Skeletal muscle cell (primary cell): ENCODE measurements around the gene MEAF6.
A peak's percentile ranks its signal among the peaks of the same experiment; 100 is the strongest.
"Not testable (repeated sequence)": the region's sequence is repeated elsewhere in the genome, so short reads cannot be mapped to it uniquely, and the experiment has no call there.

Source experiments
- DNase-seq: peaks from one replicate; pipeline ENCODE4 v3.0.0-alpha.2; 2010; ENCODE audit warnings: low read depth
- H3K4me3 ChIP-seq: 2 replicates; pipeline ENCODE4 v1.5.1; 2011; ENCODE audit warnings: low read depth, mild to moderate bottlenecking, control low read depth, low read length, moderate library complexity

Gene MEAF6

DNA sequence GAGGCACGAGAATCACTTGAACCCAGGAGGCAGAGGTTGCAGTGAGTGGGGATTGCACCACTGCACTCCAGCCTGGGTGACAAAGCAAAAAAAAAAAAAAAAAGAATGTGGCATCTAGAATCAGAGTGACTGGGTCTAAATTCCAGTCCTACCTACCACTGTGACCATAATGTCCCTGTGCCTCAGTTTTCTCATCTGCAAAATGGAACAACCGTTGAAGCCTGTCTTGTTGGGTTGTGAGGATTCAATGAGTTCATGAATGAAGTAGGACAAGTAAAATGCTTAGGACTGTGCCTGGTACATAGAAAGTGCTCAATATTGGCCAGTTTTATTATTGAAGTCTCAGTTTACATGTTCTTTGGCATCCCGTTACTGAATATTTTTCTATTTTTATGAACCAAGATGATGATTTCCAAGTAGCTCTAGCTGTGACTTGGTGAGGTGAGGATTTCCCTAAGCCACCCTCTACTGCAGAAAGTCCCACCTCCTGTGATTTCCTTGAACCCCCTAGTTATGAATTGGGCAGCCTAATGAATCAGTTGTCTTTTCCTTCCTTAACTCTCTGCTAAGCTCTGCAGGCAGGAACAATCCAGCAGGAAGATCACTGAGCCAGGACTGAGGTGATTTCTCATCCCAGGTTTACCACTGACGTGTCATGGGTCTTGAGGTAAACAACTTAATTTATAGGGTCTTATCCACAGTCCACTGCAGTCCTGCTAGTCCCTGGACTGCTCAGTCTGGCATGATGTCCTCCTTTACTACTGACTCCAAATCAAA, 18.9 kb upstream of the MEAF6 start:
- DNase-seq = no peak
- H3K4me3 ChIP-seq = no peak overlapping the region

DNA sequence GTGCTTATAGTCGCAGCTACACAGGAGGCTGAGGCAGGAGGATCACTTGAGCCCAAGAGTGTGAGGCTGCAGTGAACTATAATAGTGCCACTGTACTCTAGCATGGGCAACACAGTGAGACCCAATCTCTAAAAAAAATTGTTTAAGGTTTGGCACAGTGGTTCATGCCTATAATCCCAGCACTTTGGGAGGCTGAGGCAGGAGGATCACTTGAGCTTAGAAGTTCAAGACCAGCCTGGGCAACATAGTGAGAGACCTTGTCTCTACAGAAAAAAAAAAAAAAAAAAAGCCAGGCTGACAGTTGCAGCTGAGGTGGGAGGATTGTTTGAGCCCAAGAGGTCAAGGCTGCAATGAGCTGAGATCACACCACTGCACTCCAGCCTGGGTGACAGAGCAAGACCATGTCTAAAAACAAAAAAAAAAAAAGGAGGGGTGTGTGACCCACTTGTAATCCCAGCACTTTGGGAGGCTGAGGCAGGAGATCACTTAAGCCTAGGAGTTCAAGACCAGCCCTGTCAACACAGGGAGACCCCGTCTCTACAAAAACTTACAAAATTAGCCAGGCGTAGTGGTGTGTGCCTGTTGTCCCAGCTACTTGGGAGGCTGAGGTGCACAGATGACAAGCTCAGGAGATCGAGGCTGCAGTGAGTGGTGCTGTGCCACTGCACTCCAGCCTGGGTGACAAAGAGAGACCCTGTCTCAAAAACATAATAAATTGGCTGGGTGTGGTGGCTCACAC, 18.0 kb upstream of the MEAF6 start:
- H3K4me3 ChIP-seq = not testable (repeated sequence)

DNA sequence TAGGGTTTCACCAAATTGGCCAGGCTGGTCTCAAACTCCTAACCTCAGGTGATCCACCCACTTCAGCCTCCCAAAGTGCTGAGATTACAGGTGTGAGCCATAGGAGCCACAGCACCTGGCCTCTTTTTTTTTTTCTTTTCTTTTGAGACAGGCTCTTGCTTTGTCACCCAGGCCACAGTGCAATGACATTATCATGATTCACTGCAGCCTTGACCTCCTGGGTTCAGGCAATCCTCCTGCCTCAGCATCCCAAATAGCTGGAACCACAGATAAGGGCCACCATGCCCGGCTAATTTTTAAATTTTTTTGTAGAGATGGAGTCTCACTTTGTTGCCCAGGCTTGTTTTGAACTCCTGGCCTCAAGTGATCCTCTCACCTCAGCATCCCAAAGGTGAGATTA, 15.3 kb upstream of the MEAF6 start:
- not testable (repeated sequence) for DNase-seq

More for the DNA sequence above, 18.0 kb upstream of the MEAF6 start:
- DNase-seq = not testable (repeated sequence)

DNA sequence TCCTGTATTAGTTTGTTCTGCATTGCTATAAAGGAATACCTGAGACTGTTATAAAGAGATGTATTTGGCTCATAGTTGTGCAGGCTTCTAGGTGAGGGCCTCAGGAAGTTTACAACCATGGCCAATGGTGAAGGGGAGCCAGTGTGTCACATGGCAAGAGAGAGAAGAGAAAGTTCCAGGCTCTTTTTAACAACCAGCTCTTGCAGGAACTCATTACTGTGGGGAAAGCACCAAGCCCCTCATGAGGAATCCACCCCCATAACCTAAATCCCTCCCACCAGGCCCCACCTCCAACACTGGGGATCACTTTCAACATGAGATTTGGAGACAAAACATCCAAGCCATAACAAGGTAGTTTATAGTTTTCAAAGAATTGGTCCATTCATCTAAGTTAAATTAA, 5.0 kb upstream of the MEAF6 start:
- DNase-seq = no peak
- no peak overlapping the region for H3K4me3 ChIP-seq

More for the DNA sequence above, 15.3 kb upstream of the MEAF6 start:
- H3K4me3 ChIP-seq = not testable (repeated sequence)

DNA sequence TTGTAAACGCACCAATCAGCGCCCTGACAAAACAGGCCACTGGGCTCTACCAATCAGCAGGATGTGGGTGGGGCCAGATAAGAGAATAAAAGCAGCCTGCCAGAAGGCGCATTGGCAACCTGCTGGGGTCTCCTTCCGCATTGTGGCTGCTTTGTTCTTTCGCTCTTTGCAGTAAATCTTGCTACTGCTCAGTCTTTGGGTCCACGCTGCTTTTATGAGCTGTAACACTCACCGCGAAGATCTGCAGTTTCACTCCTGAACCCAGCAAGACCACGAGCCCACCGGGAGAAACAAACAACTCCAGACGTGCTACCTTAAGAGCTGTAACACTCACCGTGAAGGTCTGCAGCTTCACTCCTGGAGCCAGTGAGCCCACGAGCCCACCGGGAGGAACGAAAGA, 4.4 kb upstream of the MEAF6 start:
- not testable (repeated sequence) for H3K4me3 ChIP-seq, DNase-seq

DNA sequence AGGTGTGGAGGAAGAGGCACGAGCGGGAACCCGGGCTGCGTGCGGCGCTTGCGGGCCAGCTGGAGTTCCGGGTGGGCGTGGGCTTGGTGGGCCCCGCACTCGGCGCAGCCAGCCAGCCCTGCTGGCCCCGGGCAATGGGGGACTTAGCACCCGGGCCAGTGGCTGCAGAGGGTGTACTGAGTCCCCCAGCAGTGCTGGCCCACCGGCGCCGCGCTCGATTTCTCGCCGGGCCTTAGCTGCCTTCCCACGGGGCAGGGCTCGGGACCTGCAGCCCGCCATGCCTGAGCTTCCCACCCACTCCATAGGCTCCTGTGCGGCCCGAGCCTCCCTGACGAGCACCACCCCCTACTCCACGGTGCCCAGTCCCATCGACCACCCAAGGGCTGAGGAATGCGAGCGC, 3.7 kb upstream of the MEAF6 start:
- not testable (repeated sequence) for DNase-seq, H3K4me3 ChIP-seq

DNA sequence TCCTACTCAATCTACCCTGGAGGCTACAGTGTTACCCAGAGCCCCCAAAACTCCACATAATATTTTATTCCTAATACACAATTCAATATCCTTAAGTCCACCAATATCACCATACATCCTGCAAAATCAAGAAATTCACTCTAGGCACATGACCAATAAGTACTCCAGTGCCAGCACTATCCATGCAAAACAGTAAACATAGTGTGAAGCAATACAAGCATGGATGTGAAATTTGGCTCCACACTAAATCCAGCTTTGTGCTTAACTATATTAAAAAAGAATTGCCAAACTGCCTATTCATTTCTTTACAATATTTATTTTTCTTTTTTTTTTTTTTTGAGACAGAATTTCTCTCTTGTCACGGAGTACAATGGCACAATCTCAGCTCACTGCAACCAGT, 3.0 kb upstream of the MEAF6 start:
- H3K4me3 ChIP-seq = no peak overlapping the region
- no peak for DNase-seq

DNA sequence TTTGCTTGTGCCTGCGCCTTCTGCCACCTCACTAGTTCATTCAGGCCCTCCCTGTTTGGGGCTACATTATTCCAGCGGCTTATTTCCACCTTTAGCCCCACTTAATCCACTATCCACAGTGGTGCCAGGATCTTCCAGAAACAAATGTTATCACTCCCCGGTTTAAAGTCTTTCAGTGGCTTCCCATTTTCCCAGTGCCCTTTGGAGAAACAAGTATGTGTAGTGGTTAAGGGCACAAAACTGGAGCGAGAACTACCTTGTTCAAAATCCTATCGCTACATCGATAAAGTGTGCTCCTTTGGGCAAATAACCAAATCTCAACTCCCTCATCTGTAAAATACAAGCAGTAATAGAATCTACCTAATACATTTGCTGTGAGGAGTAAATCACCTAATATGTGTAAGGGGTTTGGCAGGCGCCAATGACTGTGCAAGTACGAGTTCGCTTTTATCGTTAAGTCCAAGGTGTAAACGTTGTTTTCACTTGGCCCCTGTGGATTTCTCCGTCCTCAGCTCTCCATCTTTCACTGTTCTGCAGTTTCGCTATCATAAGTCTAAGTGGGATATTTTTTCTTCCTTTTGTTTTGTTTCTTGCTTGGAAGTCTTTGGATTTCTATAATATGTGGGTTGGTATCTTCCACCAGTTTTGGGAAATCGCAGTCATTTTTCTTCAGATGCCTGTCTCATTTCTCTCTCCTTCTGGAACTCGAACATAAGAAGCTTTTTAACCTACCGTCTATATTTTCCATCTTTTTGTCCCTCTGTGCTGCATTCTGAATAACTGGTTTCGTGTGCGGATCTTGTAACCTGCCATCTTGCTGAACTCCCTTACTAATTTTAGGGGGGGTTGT, 844 bp upstream of the MEAF6 start:
- peak overlapping the region; percentile 76 for H3K4me3 ChIP-seq
- no peak for DNase-seq

DNA sequence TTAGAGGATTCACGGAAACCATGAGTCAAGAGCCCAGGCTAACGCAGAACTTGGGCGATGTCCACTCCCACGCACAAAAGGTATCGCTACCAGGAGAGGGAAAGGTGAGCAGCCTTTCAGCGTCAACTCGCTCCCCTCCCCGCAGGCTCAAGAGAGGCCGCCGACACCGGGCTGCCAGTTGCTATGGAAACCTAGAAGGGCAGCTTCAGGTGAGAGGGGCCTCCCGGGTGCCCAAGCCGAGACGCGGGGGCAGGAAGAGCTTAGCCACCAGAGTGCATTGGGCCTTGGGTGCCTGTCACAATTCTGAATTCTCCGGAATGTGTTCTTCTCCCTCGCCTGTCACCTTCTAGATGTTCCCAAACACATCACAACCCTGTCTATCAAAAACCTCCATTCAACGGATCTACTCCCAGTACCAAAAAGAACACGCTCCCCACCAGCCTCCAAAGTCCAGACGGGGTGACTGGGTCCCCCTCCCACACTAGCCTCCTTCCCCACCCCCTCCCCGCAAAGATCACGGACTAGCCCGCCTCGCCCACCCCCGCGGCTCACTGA, 694 bp downstream of the MEAF6 start:
- no peak for DNase-seq
- H3K4me3 ChIP-seq = peak overlapping the region; percentile 76

DNA sequence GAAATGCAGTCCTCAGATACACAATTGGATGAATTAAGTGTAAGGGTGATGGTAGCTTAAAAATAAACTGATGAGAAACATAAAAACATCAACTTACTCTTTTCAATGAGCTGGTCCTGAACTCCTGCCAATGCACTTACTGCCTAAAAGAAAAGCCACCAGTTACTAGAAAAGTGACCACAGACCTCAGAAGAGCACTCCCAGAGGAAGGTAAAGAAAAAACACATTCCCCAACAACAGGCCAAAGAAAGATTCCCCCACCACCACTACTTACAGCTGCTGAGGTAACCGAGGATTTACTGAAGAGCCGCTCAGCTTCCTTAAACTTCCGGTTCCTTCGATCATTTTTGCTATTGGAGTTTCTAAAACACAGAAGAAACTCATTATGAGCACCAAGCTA, 5.4 kb downstream of the MEAF6 start:
- no peak overlapping the region for H3K4me3 ChIP-seq
- DNase-seq = no peak

DNA sequence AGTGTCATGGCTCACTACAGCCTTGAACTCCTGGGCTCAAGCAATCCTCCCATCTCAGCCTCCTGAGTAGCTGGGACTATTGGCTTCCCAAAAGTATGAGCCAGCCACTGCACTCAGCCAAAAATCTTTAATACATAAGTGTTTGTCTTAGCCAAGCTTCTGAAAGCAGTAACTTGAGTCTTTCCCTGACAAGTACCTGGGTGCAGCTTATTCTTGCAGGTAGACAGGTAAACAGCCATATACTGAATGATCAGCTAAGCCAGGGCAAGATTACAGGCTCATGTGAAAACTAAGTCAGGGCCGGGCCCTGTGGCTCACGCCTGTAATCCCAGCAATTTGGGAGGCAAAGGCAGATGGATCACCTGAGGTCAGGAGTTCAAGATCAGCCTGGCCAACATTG, 7.8 kb downstream of the MEAF6 start:
- no peak overlapping the region for H3K4me3 ChIP-seq
- no peak for DNase-seq

DNA sequence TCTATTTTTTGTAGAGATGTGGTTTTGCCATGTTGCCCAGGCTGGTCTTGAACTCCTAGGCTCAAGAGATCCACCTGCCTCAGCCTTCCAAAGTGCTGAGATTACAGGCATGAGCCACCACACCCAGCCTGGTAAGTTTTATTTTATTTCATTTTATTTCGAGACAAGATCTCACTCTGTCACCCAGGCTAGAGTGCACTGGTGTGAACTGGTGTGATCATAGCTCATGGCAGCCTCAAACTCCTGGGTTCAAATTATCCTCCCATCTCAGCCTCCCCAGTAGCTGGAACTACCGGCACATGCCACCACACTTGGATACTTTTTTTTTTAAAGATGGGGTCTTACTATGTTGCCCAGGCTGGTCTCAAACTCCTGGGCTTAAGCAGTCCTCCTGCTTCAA, 11.8 kb downstream of the MEAF6 start:
- DNase-seq, H3K4me3 ChIP-seq: not testable (repeated sequence)

DNA sequence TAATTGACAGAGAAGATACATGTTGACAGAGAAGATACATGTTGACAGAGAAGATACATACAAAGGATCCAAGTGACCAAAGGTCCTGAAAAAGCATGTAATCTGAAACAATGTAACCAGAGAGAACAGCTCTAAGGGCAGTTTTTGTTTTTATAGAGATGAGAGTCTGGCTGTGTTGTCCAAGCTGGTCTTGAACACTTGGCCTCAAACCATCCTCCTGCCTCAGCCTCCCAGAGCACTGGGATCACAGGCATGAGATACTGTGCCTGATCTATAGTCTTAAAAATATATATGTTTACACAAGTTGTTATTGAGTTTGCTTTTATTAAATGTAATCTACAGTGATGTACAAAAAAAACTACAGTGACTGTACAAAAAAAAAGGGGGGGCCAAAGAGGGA, 12.5 kb downstream of the MEAF6 start:
- no peak overlapping the region for H3K4me3 ChIP-seq
- DNase-seq = no peak

DNA sequence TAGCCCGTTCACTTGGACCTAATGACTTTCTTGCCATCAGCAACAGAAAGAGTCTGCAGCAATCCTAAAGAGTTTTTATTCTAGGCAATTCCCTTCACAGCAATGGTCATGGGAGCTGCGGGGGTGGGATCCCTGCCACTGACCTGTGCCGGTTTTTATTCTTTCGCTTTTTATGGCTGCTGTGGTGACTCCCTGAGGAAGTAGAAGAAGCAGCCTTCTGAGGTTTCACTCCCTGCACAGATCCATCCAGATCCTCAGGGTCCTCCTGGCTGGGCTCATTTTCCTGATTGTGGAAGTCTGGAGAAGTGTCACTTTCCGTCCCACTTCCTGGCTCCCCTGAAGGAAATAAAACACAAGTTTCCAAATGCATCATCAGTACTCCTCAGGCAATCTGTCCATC, 12.9 kb downstream of the MEAF6 start:
- DNase-seq = no peak
- no peak overlapping the region for H3K4me3 ChIP-seq

DNA sequence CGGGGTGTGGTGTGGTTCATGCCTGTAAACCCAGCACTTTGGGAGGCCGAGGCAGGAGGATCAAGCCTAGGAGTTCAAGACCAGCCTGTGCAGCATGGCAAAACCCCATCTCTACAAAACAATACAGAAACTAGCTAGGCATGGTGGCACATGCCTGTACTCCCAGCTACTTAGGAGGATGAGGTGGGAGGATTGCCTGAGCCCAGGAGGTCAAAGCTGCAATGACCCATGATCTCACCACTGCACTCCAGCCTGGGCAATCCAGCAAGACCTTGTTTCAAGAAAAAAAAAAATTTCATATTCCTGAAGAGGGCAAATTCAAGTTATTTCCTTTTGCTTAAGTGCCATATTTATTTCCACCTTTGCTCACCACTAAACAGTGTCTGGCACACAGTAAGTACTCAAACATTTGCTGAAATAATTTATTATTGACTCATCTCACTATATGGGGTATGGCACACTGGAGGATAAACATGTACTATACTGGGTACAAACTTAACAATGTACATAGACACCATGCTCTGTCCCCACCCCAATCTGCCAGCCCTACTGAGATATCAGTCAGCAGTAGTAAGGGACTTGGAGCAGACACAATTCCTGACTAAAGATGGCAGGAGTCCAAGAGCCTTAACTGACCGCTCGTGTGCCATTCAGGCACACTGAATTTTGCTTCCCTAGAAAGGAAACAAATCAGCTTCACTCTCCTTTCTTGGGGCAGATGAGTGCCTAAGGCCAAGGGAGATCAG, 15.5 kb downstream of the MEAF6 start:
- no peak overlapping the region for H3K4me3 ChIP-seq
- DNase-seq = no peak

DNA sequence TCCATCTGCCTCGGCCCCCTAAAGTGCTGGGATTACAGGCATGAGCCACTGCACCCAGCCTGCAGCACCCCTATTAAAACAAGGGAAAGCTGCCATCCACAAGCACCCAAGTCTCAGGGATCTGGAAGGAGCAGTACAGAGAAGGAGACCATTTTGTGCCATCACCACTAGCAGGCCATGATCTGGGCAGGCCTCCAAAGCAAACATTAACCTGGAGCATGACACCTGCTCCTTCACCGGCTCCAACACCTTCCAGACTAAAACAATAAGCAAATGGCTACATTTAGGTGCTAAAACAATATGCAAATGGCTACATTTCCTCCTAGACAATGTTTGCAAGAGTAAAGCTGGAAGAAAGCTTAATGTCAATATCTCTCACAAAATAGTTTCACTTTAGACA, 16.7 kb downstream of the MEAF6 start:
- no peak overlapping the region for H3K4me3 ChIP-seq
- DNase-seq = no peak

DNA sequence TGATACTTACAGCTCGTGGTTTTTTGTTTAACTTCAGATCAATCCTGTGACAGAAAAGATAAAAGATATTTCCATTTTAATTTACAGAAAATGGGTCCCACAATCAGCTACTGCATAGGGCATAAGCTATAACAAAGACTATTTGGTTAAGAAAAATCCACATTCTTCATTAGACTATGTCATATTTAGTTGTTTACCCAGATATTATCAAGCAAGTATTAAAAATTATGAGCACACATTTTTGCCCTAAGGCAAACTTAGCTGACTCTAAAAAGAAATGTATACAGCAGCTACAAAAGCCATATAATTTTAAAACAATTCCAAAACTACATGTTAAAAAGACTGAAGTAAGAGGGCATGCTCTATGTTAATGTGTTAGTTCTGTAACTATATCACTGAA, 18.7 kb downstream of the MEAF6 start:
- no peak for DNase-seq
- H3K4me3 ChIP-seq = no peak overlapping the region

DNA sequence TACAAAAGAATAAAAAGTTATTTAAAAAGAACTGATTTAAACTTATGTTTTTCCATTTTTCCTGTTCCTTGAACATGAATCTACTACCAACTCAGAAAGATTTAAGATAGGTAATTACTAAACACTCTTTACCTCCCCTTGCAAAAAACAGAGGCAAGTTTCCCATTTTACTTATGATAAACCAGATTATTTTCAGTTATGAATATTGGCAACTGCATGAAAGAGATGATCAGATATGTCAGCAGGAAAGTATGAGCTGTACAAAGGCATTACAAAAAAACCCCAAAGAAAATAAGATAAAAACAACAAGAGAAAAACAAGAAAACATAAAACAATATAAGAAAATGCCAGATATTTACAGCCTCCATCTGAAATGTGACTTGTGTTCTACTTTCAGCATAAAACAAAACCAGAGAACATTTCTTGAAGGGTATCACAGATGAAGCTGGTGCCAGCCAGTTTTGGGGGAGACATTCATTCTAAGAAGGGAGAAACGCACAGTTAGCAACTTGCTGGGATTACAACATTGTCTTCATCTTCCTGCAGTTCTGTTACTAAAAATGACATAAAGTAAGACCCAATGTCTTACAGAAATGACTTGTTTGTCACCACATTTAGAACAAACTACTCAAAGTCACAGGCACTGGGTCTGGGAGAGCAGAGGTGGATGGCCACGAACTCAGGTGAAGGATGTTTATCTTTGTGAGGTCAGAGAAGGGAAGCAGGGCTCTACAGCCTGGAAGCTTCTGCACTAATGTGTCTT, 21.0 kb downstream of the MEAF6 start:
- no peak overlapping the region for H3K4me3 ChIP-seq

DNA sequence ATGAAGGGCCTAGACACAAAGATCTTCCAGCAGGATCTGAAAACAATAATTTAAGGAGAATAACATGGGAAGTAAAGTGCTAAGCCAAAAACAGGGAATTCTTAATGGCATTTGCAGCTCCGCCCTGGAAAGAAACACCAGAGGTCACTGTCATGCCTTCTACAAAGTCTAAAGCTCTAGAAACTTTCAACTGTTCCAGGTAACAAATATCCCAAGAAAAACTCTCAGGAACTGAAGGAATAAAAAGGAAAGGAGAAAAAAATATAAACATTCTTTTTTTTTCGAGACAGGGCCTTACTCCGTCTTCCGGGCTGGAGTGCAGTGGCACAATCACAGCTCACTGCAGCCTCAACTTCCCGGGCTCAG, 27.0 kb downstream of the MEAF6 start:
- H3K4me3 ChIP-seq = no peak overlapping the region
- no peak for DNase-seq

More for the DNA sequence above, 21.0 kb downstream of the MEAF6 start:
- DNase-seq = no peak
